ENCODE measurements around the gene GLI1. TPM values are rescaled to one million over a fixed set of nuclear protein-coding genes. Genes with fewer than 3 reads are reported as not detected.

Gene GLI1
- polyA plus RNA-seq, 2 of the 4 experiments (the other 2 are of a cell fraction), result 13.1 to 27.3 TPM

- TF ChIP-seq CBX8 (IDR thresholded peaks at IDR 0.05) (no peak), ZFP36 (IDR thresholded peaks at IDR 0.05; ENCODE audit: borderline replicate concordance, partially characterized antibody) (no peak), PHF8 (IDR thresholded peaks at IDR 0.05; ENCODE audit: borderline replicate concordance, low read depth) (no peak), SMC3 (IDR thresholded peaks at IDR 0.05) (no peak), CTCF (IDR thresholded peaks at IDR 0.05) (no peak)
Measured at GRCh38 chr12:57479376-57480115, 20.0 kb downstream of the GLI1 start, which contains the start of gene ARHGAP9 (continued).

- CTCF ChIA-PET, result interaction anchor here (1.0 to 19.9 kb wide), 4 partner anchors 9 to 26 kb away, joined by 4 to 240 read pairs (median 6); partner anchors contain the start of gene GLI1
- Histone ChIP-seq H3K4me3 (no peak overlapping the region), H3K4me1 (peaks cover 14% of the 10 kb centered on the region; the same call in 2 of the 3 replicates), H3K9me3 (no peaks in the 10 kb centered on the region), H3K4me2 (no peak overlapping the region), H3K27ac (no peak overlapping the region)
- DNase-seq (ENCODE audit: low read depth in 1 of 2, low spot score in 1 of 2) (no peak), FAIRE-seq (no peak), ATAC-seq (no peak; a peak in 1 of 6 replicates)
- TF ChIP-seq KDM5A (IDR thresholded peaks at IDR 0.05) (no peak), TP53 (CRISPR knock-in tag; IDR thresholded peaks at IDR 0.05) (no peak), TFCP2L1 (CRISPR knock-in tag; IDR thresholded peaks at IDR 0.05) (no peak), EP300 (IDR thresholded peaks at IDR 0.05) (no peak), ZNF302 (CRISPR knock-in tag; IDR thresholded peaks at IDR 0.05) (no peak), CBX2 (IDR thresholded peaks at IDR 0.05; ENCODE audit: borderline replicate concordance, low read depth) (no peak), RCOR1 (IDR thresholded peaks at IDR 0.05; ENCODE audit: low read depth, low read length) (no peak), FOSB (CRISPR knock-in tag; IDR thresholded peaks at IDR 0.05) (no peak), CTCF (IDR thresholded peaks at IDR 0.05) (no peak), PHF8 (IDR thresholded peaks at IDR 0.05; ENCODE audit: borderline replicate concordance, low read depth) (no peak)
- WGBS (ENCODE audit: missing lambda C conversion rate), result 78% methylated on average over 1 of the region's 1 CpG
- POLR2A ChIA-PET, result interaction anchor here (0.7 kb wide), 1 partner anchor 19 kb away, joined by 6 read pairs; no protein-coding TSS in a partner anchor
Measured at GRCh38 chr12:57481671-57482070, 22.1 kb downstream of the GLI1 start.

GRCh38 chr12:57483466-57483865 is 23.9 kb downstream of the GLI1 start:
- TF ChIP-seq EHMT2 (IDR thresholded peaks at IDR 0.05; ENCODE audit: low read depth) (no peak), BCL3 (IDR thresholded peaks at IDR 0.05) (no peak), EHF (CRISPR knock-in tag; IDR thresholded peaks at IDR 0.05) (no peak), HOXB13 (CRISPR knock-in tag; IDR thresholded peaks at IDR 0.05; ENCODE audit: low read depth) (no peak), CBX8 (IDR thresholded peaks at IDR 0.05) (no peak), MYC (IDR thresholded peaks at IDR 0.05; ENCODE audit: borderline replicate concordance, low read length) (no peak), EP300 (IDR thresholded peaks at IDR 0.05) (no peak), HMGXB4 (CRISPR knock-in tag; IDR thresholded peaks at IDR 0.05; ENCODE audit: borderline replicate concordance) (no peak), NPAS2 (CRISPR knock-in tag; IDR thresholded peaks at IDR 0.05; ENCODE audit: borderline replicate concordance) (no peak), SMC3 (IDR thresholded peaks at IDR 0.05) (no peak), TP53 (CRISPR knock-in tag; IDR thresholded peaks at IDR 0.05) (no peak), RCOR1 (IDR thresholded peaks at IDR 0.05; ENCODE audit: low read depth, low read length) (no peak), NFE2L2 (conservative IDR thresholded peaks at IDR 0.05; ENCODE audit: low read length) (no peak), BHLHE40 (IDR thresholded peaks at IDR 0.05; ENCODE audit: low read depth, low read length) (no peak), FOSB (CRISPR knock-in tag; IDR thresholded peaks at IDR 0.05) (no peak), RFX5 (IDR thresholded peaks at IDR 0.05) (no peak), ATOH8 (CRISPR knock-in tag; IDR thresholded peaks at IDR 0.05; ENCODE audit: low read depth) (no peak)
- no peak for FAIRE-seq
- DNase-seq (ENCODE audit: low read depth in 1 of 2, low spot score in 1 of 2), result no peak
- Histone ChIP-seq H3K4me2 (no peak overlapping the region), H3K4me1 (peaks cover 6% of the 10 kb centered on the region; the same call in 2 of the 3 replicates), H3K27ac (no peak overlapping the region), H3K9me3 (no peaks in the 10 kb centered on the region), H3K4me3 (no peak overlapping the region)
- POLR2A ChIA-PET, result no interaction called here
- 49% methylated on average over 5 of the region's 5 CpGs for WGBS (ENCODE audit: missing lambda C conversion rate)
- CTCF ChIA-PET, result interaction anchor here (1.2 to 19.9 kb wide), 4 partner anchors 14 to 269 kb away, joined by 3 to 240 read pairs (median 4); partner anchors contain the start of gene GLI1
- no peak for ATAC-seq
